Activated CD8-positive, alpha-beta memory T cell treated with anti-CD3 and anti-CD28 coated beads for 36 hours (primary cell): ENCODE measurements around the gene AOAH. TPM values are rescaled to one million over a fixed set of nuclear protein-coding genes. Genes with fewer than 3 reads are reported as not detected.
"Not testable (repeated sequence)": the region's sequence is repeated elsewhere in the genome, so short reads cannot be mapped to it uniquely, and the experiment has no call there.

Source experiments
- CTCF ChIA-PET: fragments of 350-600 bp; sonication (Branson Sonifier 250); formaldehyde crosslinking; loops from one replicate; lab custom pipeline; 2021; ENCODE audit warnings: antibody characterized with exemption; lab: Charles Lee
- POLR2A ChIA-PET: fragments of 350-600 bp; sonication (Branson Sonifier 250); formaldehyde crosslinking; loops from one replicate; lab custom pipeline; 2021; ENCODE audit warnings: antibody characterized with exemption; lab: Charles Lee
- total RNA-seq, 2 experiments: library from RNA; stranded (reverse); gene quantifications; one replicate each; pipeline ENCODE4 v1.2.3, GENCODE V29; 2021

AOAH gene
- total RNA-seq, 2 experiments from 2014 or later: 17.4 to 22.5 TPM

GRCh38 chr7:36515847-36516246, 208.4 kb downstream of the AOAH start:
- POLR2A ChIA-PET: no interaction called here
- CTCF ChIA-PET: no interaction called here

- POLR2A ChIA-PET: no interaction called here
- CTCF ChIA-PET: no interaction called here
Observed at GRCh38 chr7:36514289-36515243, 209.7 kb downstream of the AOAH start.

- ChIA-PET CTCF (no interaction called here), POLR2A (no interaction called here)
Observed at GRCh38 chr7:36513393-36513792, 210.9 kb downstream of the AOAH start.

GRCh38 chr7:36512616-36513015, 211.7 kb downstream of the AOAH start:
- ChIA-PET CTCF (no interaction called here), POLR2A (no interaction called here)

- POLR2A ChIA-PET: no interaction called here
- CTCF ChIA-PET: no interaction called here
Observed at GRCh38 chr7:36509962-36510361, 214.3 kb downstream of the AOAH start.

- CTCF ChIA-PET: interaction anchor here (0.7 kb wide), 2 partner anchors 162 to 665 kb away, joined by 3 to 4 read pairs; no protein-coding TSS in a partner anchor
- POLR2A ChIA-PET: no interaction called here
Observed at GRCh38 chr7:36507475-36508440, 216.5 kb downstream of the AOAH start.

- POLR2A ChIA-PET: no interaction called here
- CTCF ChIA-PET: no interaction called here
Observed at GRCh38 chr7:36506820-36507219, 217.5 kb downstream of the AOAH start.

GRCh38 chr7:36506130-36506798, 218.0 kb downstream of the AOAH start:
- POLR2A ChIA-PET: no interaction called here
- CTCF ChIA-PET: no interaction called here

GRCh38 chr7:36504617-36505016, 219.7 kb downstream of the AOAH start:
- POLR2A ChIA-PET: interaction anchor here (0.6 kb wide), 1 partner anchor 220 kb away, joined by 3 read pairs; no protein-coding TSS in a partner anchor
- CTCF ChIA-PET: interaction anchor here (1.1 kb wide), 1 partner anchor 696 kb away, joined by 4 read pairs; no protein-coding TSS in a partner anchor

- POLR2A ChIA-PET: not testable (repeated sequence)
- CTCF ChIA-PET: interaction anchor here (1.1 kb wide), 1 partner anchor 697 kb away, joined by 4 read pairs; no protein-coding TSS in a partner anchor
Observed at GRCh38 chr7:36504216-36504615, 220.1 kb downstream of the AOAH start.

- ChIA-PET CTCF (interaction anchor here (1.6 kb wide), 1 partner anchor 10 kb away, joined by 6 read pairs; no protein-coding TSS in a partner anchor), POLR2A (no interaction called here)
Observed at GRCh38 chr7:36497775-36498174, 226.5 kb downstream of the AOAH start.

GRCh38 chr7:36497176-36497575, 227.1 kb downstream of the AOAH start:
- CTCF ChIA-PET: interaction anchor here (1.6 kb wide), 1 partner anchor 10 kb away, joined by 6 read pairs; no protein-coding TSS in a partner anchor
- POLR2A ChIA-PET: not testable (repeated sequence)

- CTCF ChIA-PET: interaction anchor here (1.6 kb wide), 1 partner anchor 9 kb away, joined by 6 read pairs; no protein-coding TSS in a partner anchor
- POLR2A ChIA-PET: no interaction called here
Observed at GRCh38 chr7:36496576-36496975, 227.7 kb downstream of the AOAH start.

- CTCF ChIA-PET: no interaction called here
- POLR2A ChIA-PET: no interaction called here
Observed at GRCh38 chr7:36491317-36491716, 233.0 kb downstream of the AOAH start.

- ChIA-PET POLR2A (no interaction called here), CTCF (interaction anchor here (1.0 to 3.7 kb wide), 2 partner anchors 180 to 441 kb away, joined by 3 to 29 read pairs; no protein-coding TSS in a partner anchor)
Observed at GRCh38 chr7:36490419-36490830, 233.9 kb downstream of the AOAH start.

GRCh38 chr7:36488672-36489071, 235.6 kb downstream of the AOAH start:
- CTCF ChIA-PET: interaction anchor here (1.4 to 3.7 kb wide), 4 partner anchors 16 to 712 kb away, joined by 4 to 29 read pairs (median 6); no protein-coding TSS in a partner anchor
- POLR2A ChIA-PET: interaction anchor here (0.9 kb wide), 1 partner anchor 284 kb away, joined by 3 read pairs; no protein-coding TSS in a partner anchor

- POLR2A ChIA-PET: no interaction called here
- CTCF ChIA-PET: interaction anchor here (0.6 to 3.7 kb wide), 12 partner anchors 9 to 713 kb away, joined by 3 to 29 read pairs (median 4); no protein-coding TSS in a partner anchor
Observed at GRCh38 chr7:36487756-36488336, 236.4 kb downstream of the AOAH start.

GRCh38 chr7:36486336-36486735, 238.0 kb downstream of the AOAH start:
- POLR2A ChIA-PET: no interaction called here

More at GRCh38 chr7:36486336-36486735, 238.0 kb downstream of the AOAH start:
- CTCF ChIA-PET: interaction anchor here (1.7 kb wide), 1 partner anchor 696 kb away, joined by 11 read pairs; no protein-coding TSS in a partner anchor
